Testis (tissue), 2 donors: Measurements from ENCODE around the gene TUNAR.

Experiments used
- CTCF ChIP-seq, 3 experiments: fragments of 450-650 bp in 2 of 3; fragments of 200-600 bp in 1 of 3; sonication (generic) in 1 of 3; IDR thresholded peaks; one replicate each; pipeline ENCODE4 v1.5.1; 2016 to 2019; ENCODE audit warnings: antibody characterized with exemption in 3 of 3, mild to moderate bottlenecking in 2 of 3, moderate library complexity in 1 of 3
- POLR2A ChIP-seq: fragments of 450-650 bp; IDR thresholded peaks from one replicate; pipeline ENCODE4 v1.6.1; 2017; ENCODE audit warnings: antibody characterized with exemption, mild to moderate bottlenecking, moderate library complexity

- TF ChIP-seq POLR2A (no peak), CTCF (IDR thresholded peaks at IDR 0.05) (no peak)
These were observed 24.4 kb downstream of the TUNAR start for GRCh38 chr14:95901054-95901453.
